Loucy (cell line): ENCODE results near the gene MRPL19.

Experiments used
- CTCF ChIP-seq: fragments of 200-600 bp; sonication (generic); conservative IDR thresholded peaks from 2 replicates; pipeline ENCODE4 v1.5.1; 2014; ENCODE audit warnings: mild to moderate bottlenecking, antibody characterized with exemption, low read length
- EZH2phosphoT487 ChIP-seq: fragments of 200-600 bp; IDR thresholded peaks from 2 replicates; pipeline ENCODE4 v1.6.1; 2018; ENCODE audit warnings: antibody characterized with exemption, mild to moderate bottlenecking, moderate library complexity, borderline replicate concordance

GRCh38 chr2:75605770-75606529 lies 40.6 kb upstream of the MRPL19 start:
- TF ChIP-seq CTCF (no peak), EZH2phosphoT487 (no peak)
